Mesenchymal stem cell (in vitro differentiated cells and primary cell): ENCODE measurements around the gene RAMP1.

Experiments used
- DNase-seq: peaks from one replicate; pipeline ENCODE4 v3.0.0-alpha.2; 2013
- H2AFZ ChIP-seq: one replicate; pipeline ENCODE4 v1.6.1; 2013; ENCODE audit warnings: low read depth, mild to moderate bottlenecking, control low read depth, inconsistent platforms, low read length, moderate library complexity
- H2AK5ac ChIP-seq: 2 replicates; pipeline ENCODE4 v1.6.1; 2013; ENCODE audit warnings: low read length, moderate library complexity, mild to moderate bottlenecking, inconsistent platforms; ENCODE audit not compliant: severe bottlenecking
- H2BK120ac ChIP-seq: one replicate; pipeline ENCODE4 v1.6.1; 2013; ENCODE audit warnings: low read depth, mild to moderate bottlenecking, inconsistent platforms, low read length, moderate library complexity
- H2BK12ac ChIP-seq, 2 experiments: one replicate each; pipeline ENCODE4 v1.6.1; 2013; ENCODE audit warnings: inconsistent platforms in 2 of 2, low read length in 2 of 2, mild to moderate bottlenecking in 2 of 2, moderate library complexity in 2 of 2, control low read depth in 1 of 2
- H2BK15ac ChIP-seq: one replicate; pipeline ENCODE4 v1.6.1; 2013; ENCODE audit warnings: mild to moderate bottlenecking, low read depth, inconsistent platforms; ENCODE audit not compliant: poor library complexity, severe bottlenecking
- H2BK5ac ChIP-seq: 2 replicates; pipeline ENCODE4 v1.6.1; 2013; ENCODE audit warnings: low read depth, mild to moderate bottlenecking, low read length, control low read depth, inconsistent platforms; ENCODE audit not compliant: poor library complexity, severe bottlenecking
- H3K14ac ChIP-seq, 2 experiments: one replicate each; pipeline ENCODE4 v1.6.1; 2013; ENCODE audit warnings: inconsistent platforms in 2 of 2, low read length in 2 of 2, control low read depth in 1 of 2, mild to moderate bottlenecking in 1 of 2, moderate library complexity in 1 of 2
- H3K18ac ChIP-seq, 2 experiments: one replicate each; pipeline ENCODE4 v1.6.1; 2013; ENCODE audit warnings: inconsistent platforms in 2 of 2, low read length in 2 of 2, control low read depth in 1 of 2, low read depth in 1 of 2, mild to moderate bottlenecking in 1 of 2
- H3K23ac ChIP-seq, 2 experiments: one replicate each; pipeline ENCODE4 v1.6.1; 2013; ENCODE audit warnings: inconsistent platforms in 2 of 2, low read length in 2 of 2, mild to moderate bottlenecking in 2 of 2, moderate library complexity in 2 of 2, control low read depth in 1 of 2
- H3K27ac ChIP-seq: 2 replicates; pipeline ENCODE4 v1.5.1; 2013; ENCODE audit warnings: mild to moderate bottlenecking, moderate library complexity, low read length, control low read depth, inconsistent platforms; ENCODE audit not compliant: poor library complexity, severe bottlenecking
- H3K27me3 ChIP-seq, 2 experiments: 2 replicates each; pipeline versions ENCODE4 v1.6.1 to v1.7.0; 2013; ENCODE audit warnings: low read length in 2 of 2, mild to moderate bottlenecking in 2 of 2, moderate library complexity in 2 of 2, control low read depth in 1 of 2, inconsistent platforms in 1 of 2; ENCODE audit not compliant: control insufficient read depth in 1 of 2, insufficient read depth in 1 of 2
- H3K36me3 ChIP-seq, 2 experiments: 2 replicates each; pipeline versions ENCODE4 v1.6.1 to v1.7.0; 2013; ENCODE audit warnings: low read length in 2 of 2, control low read depth in 1 of 2, inconsistent platforms in 1 of 2, low read depth in 1 of 2, mild to moderate bottlenecking in 1 of 2; ENCODE audit not compliant: insufficient read depth in 2 of 2, control insufficient read depth in 1 of 2
- H3K4ac ChIP-seq, 2 experiments: one replicate each; pipeline ENCODE4 v1.6.1; 2013; ENCODE audit warnings: inconsistent platforms in 2 of 2, low read length in 2 of 2, mild to moderate bottlenecking in 2 of 2, moderate library complexity in 2 of 2, control low read depth in 1 of 2, low read depth in 1 of 2
- H3K4me1 ChIP-seq: 2 replicates; pipeline ENCODE4 v1.6.1; 2013; ENCODE audit warnings: low read depth, low read length, control low read depth; ENCODE audit not compliant: control insufficient read depth, insufficient read depth
- H3K4me2 ChIP-seq: 2 replicates; pipeline ENCODE4 v1.6.1; 2013; ENCODE audit warnings: low read length, mild to moderate bottlenecking, inconsistent platforms; ENCODE audit not compliant: poor library complexity, severe bottlenecking
- H3K4me3 ChIP-seq, 2 experiments: 2 replicates each; pipeline versions ENCODE4 v1.5.1 to v1.7.0; 2013; ENCODE audit warnings: low read length in 2 of 2, mild to moderate bottlenecking in 2 of 2, control low read depth in 1 of 2, low read depth in 1 of 2; ENCODE audit not compliant: insufficient read depth in 1 of 2
- H3K79me1 ChIP-seq: replicated peaks from 2 replicates; pipeline ENCODE4 v1.6.1; 2013; ENCODE audit warnings: mild to moderate bottlenecking, control low read depth, low read length, inconsistent platforms; ENCODE audit not compliant: poor library complexity, severe bottlenecking
- H3K9ac ChIP-seq: 2 replicates; pipeline ENCODE4 v1.7.0; 2013; ENCODE audit warnings: mild to moderate bottlenecking, low read length, moderate library complexity
- H3K9me3 ChIP-seq: 2 replicates; pipeline ENCODE4 v1.7.0; 2013; ENCODE audit warnings: mild to moderate bottlenecking, low read length; ENCODE audit not compliant: control insufficient read depth
- H4K8ac ChIP-seq: one replicate; pipeline ENCODE4 v1.6.1; 2013; ENCODE audit warnings: inconsistent platforms, mild to moderate bottlenecking, low read length, moderate library complexity
- H4K91ac ChIP-seq: one replicate; pipeline ENCODE4 v1.6.1; 2013; ENCODE audit warnings: mild to moderate bottlenecking, low read length, inconsistent platforms
- WGBS: methylation state at CpG from one replicate; pipeline ENCODE4 v1.1.7; 2013; ENCODE audit warnings: mixed read lengths; 5-methylcytosine and 5-hydroxymethylcytosine counted together

Gene RAMP1

GRCh38 chr2:237940828-237941227 lies 81.4 kb downstream of the RAMP1 start:
- DNase-seq, result no peak
- Histone ChIP-seq H3K27ac (no peak overlapping the region), H2BK15ac (no peak overlapping the region), H3K4ac (no peak overlapping the region), H2AK5ac (no peak overlapping the region), H3K18ac (peak overlapping the region in 1 of 2 experiments; percentile 40), H3K9ac (no peak overlapping the region), H2BK120ac (no peak overlapping the region), H3K14ac (no peak overlapping the region), H4K8ac (no peak overlapping the region), H3K36me3 (no peaks in the 10 kb centered on the region), H3K4me3 (no peak overlapping the region), H3K4me1 (no peaks in the 10 kb centered on the region), H3K27me3 (peaks cover 4 to 14% of the 10 kb centered on the region in 2 experiments), H3K23ac (no peak overlapping the region), H2BK12ac (no peak overlapping the region), H3K79me1 (no peaks in the 10 kb centered on the region), H4K91ac (no peak overlapping the region), H2BK5ac (no peak overlapping the region), H3K9me3 (no peaks in the 10 kb centered on the region), H3K4me2 (no peak overlapping the region), H2AFZ (no peak overlapping the region)

DNA sequence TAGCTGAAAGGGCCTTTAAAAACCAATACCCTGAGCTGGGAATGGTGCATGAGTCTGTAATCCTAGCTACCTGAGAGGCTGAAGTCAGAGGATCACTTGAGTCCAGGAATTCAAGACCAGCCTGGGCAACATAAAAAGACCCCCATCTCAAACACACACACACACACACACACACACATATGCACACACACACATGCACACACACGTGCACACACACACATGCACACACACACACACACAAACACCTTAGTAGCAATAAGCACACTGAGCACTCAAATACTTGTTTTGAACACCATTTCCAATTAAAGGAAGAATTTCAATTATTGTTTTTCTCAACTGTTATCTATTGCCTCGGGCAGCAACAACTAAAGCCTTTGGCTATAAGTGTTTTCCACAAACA lies 81.8 kb downstream of the RAMP1 start:
- Histone ChIP-seq H3K79me1 (no peaks in the 10 kb centered on the region), H2BK120ac (no peak overlapping the region), H3K9ac (no peak overlapping the region), H3K27me3 (peaks cover 4 to 14% of the 10 kb centered on the region in 2 experiments), H4K91ac (no peak overlapping the region), H3K4me2 (no peak overlapping the region), H3K4me1 (no peaks in the 10 kb centered on the region), H3K18ac (no peak overlapping the region), H3K14ac (no peak overlapping the region), H2BK15ac (no peak overlapping the region), H2BK5ac (no peak overlapping the region), H2AFZ (no peak overlapping the region), H3K4me3 (no peak overlapping the region), H3K36me3 (no peaks in the 10 kb centered on the region), H4K8ac (no peak overlapping the region), H3K27ac (no peak overlapping the region), H3K23ac (no peak overlapping the region), H2BK12ac (no peak overlapping the region), H2AK5ac (no peak overlapping the region), H3K4ac (no peak overlapping the region), H3K9me3 (no peaks in the 10 kb centered on the region)
- WGBS, result 83% methylated on average over 2 of the region's 2 CpGs
- DNase-seq, result no peak

DNA sequence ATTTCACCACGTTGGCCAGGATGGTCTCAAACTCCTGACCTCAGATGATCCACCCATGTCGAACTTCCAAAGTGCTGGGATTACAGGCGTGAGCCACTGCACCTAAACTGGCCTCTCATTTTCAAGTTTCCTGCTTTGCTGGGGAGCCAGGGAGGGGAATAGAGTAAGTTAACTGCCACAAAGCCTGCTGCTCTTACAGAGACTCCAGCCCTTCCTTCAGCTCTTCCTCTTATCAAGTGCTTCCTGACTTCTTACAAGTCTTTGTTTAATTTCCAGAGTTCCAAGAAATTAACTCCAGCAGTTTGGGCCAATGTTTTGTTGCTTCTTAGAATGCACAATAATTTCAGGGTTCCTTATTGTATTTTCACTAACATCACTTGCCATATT lies 83.1 kb downstream of the RAMP1 start:
- H3K27ac ChIP-seq, result no peak overlapping the region
- H3K4me3 ChIP-seq, result no peak overlapping the region
- H2AK5ac ChIP-seq, result no peak overlapping the region
- H3K18ac ChIP-seq, result no peak overlapping the region
- no peak overlapping the region for H2BK12ac ChIP-seq
- H3K23ac ChIP-seq, result no peak overlapping the region
- no peaks in the 10 kb centered on the region for H3K36me3 ChIP-seq
- H4K8ac ChIP-seq, result peak overlapping the region; percentile 13
- no peaks in the 10 kb centered on the region for H3K4me1 ChIP-seq
- no peak overlapping the region for H3K4ac ChIP-seq
- H3K79me1 ChIP-seq, result no peaks in the 10 kb centered on the region
- H3K4me2 ChIP-seq, result no peak overlapping the region
- no peak overlapping the region for H2BK15ac ChIP-seq
- H3K9me3 ChIP-seq, result no peaks in the 10 kb centered on the region
- no peak overlapping the region for H4K91ac ChIP-seq
- H2BK5ac ChIP-seq, result no peak overlapping the region
- H3K27me3 ChIP-seq, result peaks cover 10 to 14% of the 10 kb centered on the region in 2 experiments
- WGBS, result 68% methylated on average over 3 of the region's 3 CpGs
- no peak overlapping the region for H3K9ac ChIP-seq
- no peak overlapping the region for H3K14ac ChIP-seq
- H2BK120ac ChIP-seq, result no peak overlapping the region
- DNase-seq, result no peak
- no peak overlapping the region for H2AFZ ChIP-seq

DNA sequence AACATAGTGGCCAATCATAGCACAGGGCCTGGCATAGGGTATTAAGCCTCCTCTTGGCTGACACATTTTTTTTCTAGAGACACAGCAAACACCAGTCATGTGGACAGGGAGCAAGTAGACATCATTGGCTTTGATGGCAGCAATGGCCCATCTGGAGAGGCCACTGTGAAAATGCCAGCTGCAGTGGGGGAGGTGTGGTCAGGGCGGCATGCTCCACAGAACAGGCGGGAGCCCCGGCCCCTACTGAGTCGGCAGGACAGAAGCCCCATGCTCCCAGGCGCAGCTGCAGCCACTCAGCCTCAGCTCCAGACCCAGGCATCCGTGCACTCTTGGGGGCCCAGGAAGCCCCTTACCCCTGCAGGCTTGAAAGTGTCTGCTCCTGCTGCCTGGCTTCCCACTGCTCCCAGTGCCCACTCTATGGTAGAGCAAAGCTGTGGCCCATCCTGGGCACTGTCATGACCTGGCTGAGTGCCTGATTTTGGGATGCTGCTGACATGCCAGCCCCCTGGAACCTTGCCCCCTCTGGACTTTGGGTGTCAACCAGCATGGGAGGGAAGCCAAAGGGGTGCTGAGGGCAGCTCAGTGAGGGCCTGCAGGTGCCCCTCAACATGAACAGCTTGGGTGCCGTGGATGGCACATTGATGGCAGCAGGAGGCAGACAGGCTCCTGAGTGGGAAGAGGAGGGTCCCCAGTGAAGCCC lies 84.1 kb downstream of the RAMP1 start:
- DNase-seq, result no peak
- H3K23ac ChIP-seq, result no peak overlapping the region
- peaks cover 10 to 14% of the 10 kb centered on the region in 2 experiments for H3K27me3 ChIP-seq
- H3K4me1 ChIP-seq, result no peaks in the 10 kb centered on the region
- H3K14ac ChIP-seq, result peak overlapping the region in 1 of 2 experiments; percentile 38
- no peaks in the 10 kb centered on the region for H3K79me1 ChIP-seq
- H2BK120ac ChIP-seq, result no peak overlapping the region
- H2BK12ac ChIP-seq, result no peak overlapping the region
- no peak overlapping the region for H3K9ac ChIP-seq
- H2AFZ ChIP-seq, result no peak overlapping the region
- 90% methylated on average over 7 of the region's 7 CpGs for WGBS
- H2BK5ac ChIP-seq, result no peak overlapping the region
- H3K36me3 ChIP-seq, result no peaks in the 10 kb centered on the region
- H2AK5ac ChIP-seq, result no peak overlapping the region
- no peaks in the 10 kb centered on the region for H3K9me3 ChIP-seq
- H4K8ac ChIP-seq, result no peak overlapping the region
- H4K91ac ChIP-seq, result no peak overlapping the region
- H3K4me2 ChIP-seq, result no peak overlapping the region
- no peak overlapping the region for H3K18ac ChIP-seq
- H3K27ac ChIP-seq, result no peak overlapping the region
- H3K4ac ChIP-seq, result no peak overlapping the region
- H2BK15ac ChIP-seq, result no peak overlapping the region
- H3K4me3 ChIP-seq, result no peak overlapping the region
